Esophagus squamous epithelium (tissue), 4 donors: Measurements from ENCODE around the gene BAIAP2.

Experiments
- CTCF ChIP-seq, 6 experiments: fragments of 450-650 bp in 4 of 6; fragments of 200-600 bp in 2 of 6; sonication (generic) in 2 of 6; IDR thresholded peaks; one replicate each; pipeline ENCODE4 v1.5.1; 2016 to 2019; ENCODE audit warnings: antibody characterized with exemption in 6 of 6, mild to moderate bottlenecking in 4 of 6, moderate library complexity in 4 of 6
- POLR2A ChIP-seq, 4 donors: fragments of 450-650 bp; IDR thresholded peaks; one replicate each; pipeline ENCODE4 v1.6.1; 2017; ENCODE audit warnings: antibody characterized with exemption in 4 of 4, mild to moderate bottlenecking in 4 of 4, moderate library complexity in 3 of 4

- TF ChIP-seq CTCF (IDR thresholded peaks at IDR 0.05) (no peak), POLR2A (IDR thresholded peaks at IDR 0.05) (no peak)
Measured at GRCh38 chr17:81021531-81022343, 13.2 kb upstream of the BAIAP2 start.
